Ovary (tissue), 3 donors: Measurements from ENCODE around the gene DHRS12.

Source experiments
- EP300 ChIP-seq: sonication (generic); formaldehyde crosslinking; IDR thresholded peaks from one replicate; pipeline ENCODE4 v1.6.1; 2017; ENCODE audit warnings: antibody characterized with exemption
- POLR2A ChIP-seq: fragments of 450-650 bp; IDR thresholded peaks from one replicate; pipeline ENCODE4 v1.6.1; 2017; ENCODE audit warnings: antibody characterized with exemption, mild to moderate bottlenecking, moderate library complexity
- TF ChIP-seq, protein P1 (sequence below), 3 donors: fragments of 450-650 bp in 2 of 3; fragments of 200-600 bp in 1 of 3; IDR thresholded peaks; one replicate each; pipeline versions ENCODE4 v1.5.1 to v1.8.0; 2016 to 2022; ENCODE audit warnings: antibody characterized with exemption in 3 of 3, mild to moderate bottlenecking in 1 of 3
- donor health status: DM: no; HTN: no; CAD: no.

DNA sequence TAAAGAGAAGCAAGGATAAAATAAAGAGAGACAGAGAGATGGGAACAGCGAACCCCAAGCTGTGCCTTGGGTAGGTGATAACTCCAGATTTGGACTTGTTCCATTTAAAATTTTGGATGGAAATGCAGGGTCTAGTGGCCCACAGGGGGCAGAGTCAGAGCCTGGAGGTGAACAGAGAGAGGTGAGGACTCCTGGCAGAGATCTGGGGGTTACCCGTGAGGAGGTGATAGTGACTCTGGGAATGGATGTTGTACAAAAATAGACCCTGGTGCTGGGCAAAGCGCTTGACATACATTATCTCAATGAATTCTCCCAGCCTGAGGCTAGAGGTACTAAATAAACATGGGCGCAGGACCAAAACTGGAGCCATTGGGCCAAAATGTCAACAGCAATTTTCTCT, 14.3 kb upstream of the DHRS12 start:
- TF ChIP-seq, protein P1, sequence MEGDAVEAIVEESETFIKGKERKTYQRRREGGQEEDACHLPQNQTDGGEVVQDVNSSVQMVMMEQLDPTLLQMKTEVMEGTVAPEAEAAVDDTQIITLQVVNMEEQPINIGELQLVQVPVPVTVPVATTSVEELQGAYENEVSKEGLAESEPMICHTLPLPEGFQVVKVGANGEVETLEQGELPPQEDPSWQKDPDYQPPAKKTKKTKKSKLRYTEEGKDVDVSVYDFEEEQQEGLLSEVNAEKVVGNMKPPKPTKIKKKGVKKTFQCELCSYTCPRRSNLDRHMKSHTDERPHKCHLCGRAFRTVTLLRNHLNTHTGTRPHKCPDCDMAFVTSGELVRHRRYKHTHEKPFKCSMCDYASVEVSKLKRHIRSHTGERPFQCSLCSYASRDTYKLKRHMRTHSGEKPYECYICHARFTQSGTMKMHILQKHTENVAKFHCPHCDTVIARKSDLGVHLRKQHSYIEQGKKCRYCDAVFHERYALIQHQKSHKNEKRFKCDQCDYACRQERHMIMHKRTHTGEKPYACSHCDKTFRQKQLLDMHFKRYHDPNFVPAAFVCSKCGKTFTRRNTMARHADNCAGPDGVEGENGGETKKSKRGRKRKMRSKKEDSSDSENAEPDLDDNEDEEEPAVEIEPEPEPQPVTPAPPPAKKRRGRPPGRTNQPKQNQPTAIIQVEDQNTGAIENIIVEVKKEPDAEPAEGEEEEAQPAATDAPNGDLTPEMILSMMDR (IDR thresholded peaks at IDR 0.05) = no peak
- no peak for TF ChIP-seq POLR2A
- no peak for TF ChIP-seq EP300
